GM10266 (cell line): Measurements from ENCODE around the gene FMNL1.

Experiments
- DNase-seq: peaks from one replicate; pipeline ENCODE4 v3.0.0; 2012; ENCODE audit errors: extremely low spot score
- CTCF ChIP-seq: IDR thresholded peaks from 2 replicates; pipeline ENCODE4 v1.5.1; 2012; ENCODE audit warnings: mild to moderate bottlenecking, low read depth; ENCODE audit not compliant: control insufficient read depth, insufficient read depth; ENCODE audit errors: missing control alignments

Gene FMNL1

GRCh38 chr17:45186801-45187354 is 34.8 kb upstream of the FMNL1 start:
- DNase-seq = no peak

GRCh38 chr17:45189009-45189408 is 32.7 kb upstream of the FMNL1 start:
- no peak for DNase-seq
- TF ChIP-seq CTCF = no peak

More at GRCh38 chr17:45186801-45187354, 34.8 kb upstream of the FMNL1 start:
- no peak for TF ChIP-seq CTCF

GRCh38 chr17:45190503-45191255 is 31.0 kb upstream of the FMNL1 start:
- no peak for DNase-seq
- no peak for TF ChIP-seq CTCF

- TF ChIP-seq CTCF = no peak
- DNase-seq = no peak
Measured at GRCh38 chr17:45195424-45195823, 26.3 kb upstream of the FMNL1 start.

GRCh38 chr17:45197108-45197507 is 24.6 kb upstream of the FMNL1 start:
- TF ChIP-seq CTCF = no peak
- DNase-seq = no peak

GRCh38 chr17:45197555-45198334 is 23.9 kb upstream of the FMNL1 start:
- DNase-seq = peak; percentile 85
- TF ChIP-seq CTCF = peak; percentile 100
